IMR-90 (cell line): ENCODE results near the gene BPIFB1. TPM values are rescaled to one million over a fixed set of nuclear protein-coding genes. Genes with fewer than 3 reads are reported as not detected.

ENCODE experiments used
- ATAC-seq: fragments of 200-7000 bp; cut with Tn5 transposase; 2 replicates; pipeline ENCODE4 v1.9.1; 2020; ENCODE audit warnings: low read depth, mild to moderate bottlenecking, moderate library complexity
- BruUV-seq: library from RNA; stranded (reverse); fragments of 400-500 nt; replicated peaks from 2 replicates; lab custom pipeline; 2021; lab: Mats Ljungman, UMichigan
- CTCF ChIA-PET: fragments of 300-600 bp; formaldehyde crosslinking; extraction: SDS; loops from one replicate; lab custom pipeline; 2021; ENCODE audit warnings: antibody characterized with exemption; lab: Yijun Ruan, JAX
- POLR2A ChIA-PET: fragments of 300-600 bp; sonication (Branson Sonifier 250); formaldehyde crosslinking; loops from one replicate; lab custom pipeline; 2022; ENCODE audit warnings: antibody characterized with exemption; ENCODE audit not compliant: unreplicated experiment; lab: Charles Lee
- DNase-seq: peaks from one replicate; pipeline ENCODE4 v3.0.0; 2013
- H2AFZ ChIP-seq: replicated peaks from 2 replicates; pipeline ENCODE3; 2013; ENCODE audit warnings: low read length, mild to moderate bottlenecking; ENCODE audit not compliant: poor library complexity
- H2AK5ac ChIP-seq: 2 replicates; pipeline ENCODE4 v1.6.1; 2013; ENCODE audit warnings: low read depth, low read length, inconsistent platforms
- H2AK9ac ChIP-seq: replicated peaks from 2 replicates; pipeline ENCODE3; 2013; ENCODE audit warnings: mild to moderate bottlenecking, low read depth, low read length, moderate library complexity; ENCODE audit not compliant: poor library complexity
- H2BK120ac ChIP-seq: 2 replicates; pipeline ENCODE4 v1.6.1; 2013; ENCODE audit warnings: low read depth, low read length, inconsistent platforms
- H2BK15ac ChIP-seq: 3 replicates; pipeline ENCODE4 v1.6.1; 2013; ENCODE audit warnings: low read depth, low read length, inconsistent platforms
- H2BK20ac ChIP-seq: 2 replicates; pipeline ENCODE4 v1.6.1; 2013; ENCODE audit warnings: low read depth, mild to moderate bottlenecking, inconsistent platforms, low read length, moderate library complexity
- H2BK5ac ChIP-seq: 2 replicates; pipeline ENCODE4 v1.6.1; 2013; ENCODE audit warnings: mild to moderate bottlenecking, low read depth, low read length, inconsistent platforms; ENCODE audit not compliant: poor library complexity, severe bottlenecking
- H3K14ac ChIP-seq: replicated peaks from 2 replicates; pipeline ENCODE4 v1.6.1; 2013; ENCODE audit warnings: low read depth, low read length, inconsistent platforms
- H3K18ac ChIP-seq: 2 replicates; pipeline ENCODE4 v1.6.1; 2013; ENCODE audit warnings: low read depth, low read length, control low read depth
- H3K23ac ChIP-seq: 2 replicates; pipeline ENCODE4 v1.6.1; 2013; ENCODE audit warnings: low read depth, low read length, inconsistent platforms
- H3K27ac ChIP-seq: 2 replicates; pipeline ENCODE4 v1.5.1; 2013; ENCODE audit warnings: mild to moderate bottlenecking, control low read depth, low read length; ENCODE audit not compliant: insufficient read depth
- H3K27me3 ChIP-seq: 2 replicates; pipeline ENCODE4 v1.6.1; 2013; ENCODE audit warnings: low read length; ENCODE audit not compliant: control insufficient read depth, insufficient read depth
- H3K36me3 ChIP-seq: 2 replicates; pipeline ENCODE4 v1.6.1; 2013; ENCODE audit warnings: low read length, mixed read lengths; ENCODE audit not compliant: control insufficient read depth, insufficient read depth
- H3K4ac ChIP-seq: 2 replicates; pipeline ENCODE4 v1.6.1; 2013; ENCODE audit warnings: low read depth, low read length, inconsistent platforms
- H3K4me1 ChIP-seq: 2 replicates; pipeline ENCODE4 v1.6.1; 2013; ENCODE audit warnings: low read length, mixed read lengths; ENCODE audit not compliant: control insufficient read depth, insufficient read depth
- H3K4me2 ChIP-seq: 2 replicates; pipeline ENCODE4 v1.6.1; 2013; ENCODE audit warnings: low read depth, mild to moderate bottlenecking, control low read depth, low read length, moderate library complexity
- H3K4me3 ChIP-seq: 2 replicates; pipeline ENCODE4 v1.5.1; 2013; ENCODE audit warnings: low read depth, mild to moderate bottlenecking, control low read depth, low read length, moderate library complexity; ENCODE audit not compliant: insufficient read depth
- H3K56ac ChIP-seq: 2 replicates; pipeline ENCODE4 v1.6.1; 2013; ENCODE audit warnings: low read length, inconsistent platforms; ENCODE audit not compliant: insufficient read depth; ENCODE audit errors: extremely low read depth
- H3K79me1 ChIP-seq, 2 experiments: 2 replicates each; pipeline ENCODE4 v1.6.1; 2013; ENCODE audit warnings: low read length in 2 of 2, inconsistent platforms in 1 of 2, low read depth in 1 of 2
- H3K9ac ChIP-seq: 2 replicates; pipeline ENCODE4 v1.6.1; 2013; ENCODE audit warnings: low read depth, low read length, control low read depth
- H3K9me1 ChIP-seq: 2 replicates; pipeline ENCODE4 v1.6.1; 2013; ENCODE audit warnings: low read length, inconsistent platforms; ENCODE audit not compliant: insufficient read depth
- H3K9me3 ChIP-seq: 2 replicates; pipeline ENCODE4 v1.6.1; 2013; ENCODE audit warnings: low read length; ENCODE audit not compliant: control insufficient read depth, insufficient read depth
- H4K20me1 ChIP-seq: 2 replicates; pipeline ENCODE4 v1.6.1; 2013; ENCODE audit warnings: low read length, inconsistent platforms; ENCODE audit not compliant: insufficient read depth
- H4K5ac ChIP-seq: 2 replicates; pipeline ENCODE4 v1.6.1; 2013; ENCODE audit warnings: mild to moderate bottlenecking, low read depth, low read length, control low read depth
- H4K8ac ChIP-seq, 2 experiments: 2 replicates each; pipeline ENCODE4 v1.6.1; 2013; ENCODE audit warnings: low read depth in 2 of 2, low read length in 2 of 2, control low read depth in 1 of 2, inconsistent platforms in 1 of 2
- H4K91ac ChIP-seq: 2 replicates; pipeline ENCODE4 v1.6.1; 2013; ENCODE audit warnings: low read depth, low read length, inconsistent platforms; ENCODE audit not compliant: insufficient read depth
- BHLHE40 ChIP-seq: fragments of 150-350 bp; IDR thresholded peaks from 2 replicates; pipeline ENCODE4 v1.6.1; 2016; ENCODE audit warnings: mild to moderate bottlenecking, low read depth, low read length
- CEBPB ChIP-seq: IDR thresholded peaks from 2 replicates; pipeline ENCODE4 v1.6.1; 2012; ENCODE audit warnings: low read depth, low read length, improper control_type of control experiment
- CHD1 ChIP-seq: IDR thresholded peaks from 2 replicates; pipeline ENCODE4 v1.6.1; 2012; ENCODE audit warnings: low read depth, low read length, improper control_type of control experiment
- MXI1 ChIP-seq: IDR thresholded peaks from 2 replicates; pipeline ENCODE4 v1.6.1; 2012; ENCODE audit warnings: low read depth, mild to moderate bottlenecking, low read length, moderate library complexity, borderline replicate concordance
- NFE2L2 ChIP-seq: fragments of 150-350 bp; IDR thresholded peaks from 2 replicates; pipeline ENCODE4 v1.6.1; 2016; ENCODE audit warnings: low read depth, mild to moderate bottlenecking, low read length
- POLR2A ChIP-seq: IDR thresholded peaks from 2 replicates; pipeline ENCODE4 v1.6.1; 2012; ENCODE audit warnings: mild to moderate bottlenecking, low read depth, low read length
- RFX5 ChIP-seq: IDR thresholded peaks from 2 replicates; pipeline ENCODE4 v1.8.0; 2012; ENCODE audit warnings: low read depth, mild to moderate bottlenecking, low read length, moderate library complexity
- WGBS, 2 experiments: methylation state at CpG; one replicate each; pipeline versions ENCODE4 v1.1.5 to v1.1.7; 2013; ENCODE audit warnings: missing lambda C conversion rate in 2 of 2; ENCODE audit not compliant: insufficient read length in 1 of 2; ENCODE audit errors: extremely low coverage in 2 of 2; 5-methylcytosine and 5-hydroxymethylcytosine counted together
- dilution Hi-C: fragments of 300-500 bp; cut with HindIII; formaldehyde crosslinking; loops from one replicate; pipeline ENCODE4 v1.14.3; 2018; ENCODE audit warnings: low sequenced_read_pairs; ENCODE audit not compliant: unreplicated experiment
- in situ Hi-C: fragments of 300-500 bp; cut with MboI; formaldehyde crosslinking; loops from 3 replicates; pipeline ENCODE4 v1.14.3; 2019; ENCODE audit warnings: low sequenced_read_pairs, inconsistent platforms, mixed read lengths
- intact Hi-C: fragments of 100-400 bp; cut with micrococcal nuclease; formaldehyde crosslinking; loops from 2 replicates; pipeline ENCODE4 v1.10.0; 2022
- polyA plus RNA-seq, 3 experiments: library from polyadenylated mRNA; depleted of rRNA; stranded (reverse); fragments of >200 nt; gene quantifications; 2 replicates each; pipeline ENCODE4 v1.2.3, GENCODE V29; 2012; ENCODE audit warnings: low replicate concordance in 1 of 3
- total RNA-seq: library from RNA; depleted of rRNA; stranded (reverse); fragments of >200 nt; gene quantifications from 2 replicates; pipeline ENCODE4 v1.2.3, GENCODE V29; 2012
- TF ChIP-seq, protein P1 (sequence below): conservative IDR thresholded peaks from 2 replicates; pipeline ENCODE4 v1.5.1; 2012; ENCODE audit warnings: mild to moderate bottlenecking, low read depth, low read length, improper control_type of control experiment
- TF ChIP-seq, protein P2 (sequence below): fragments of 150-350 bp; IDR thresholded peaks from 2 replicates; pipeline ENCODE4 v1.6.1; 2017; ENCODE audit warnings: mild to moderate bottlenecking, antibody characterized with exemption, low read length, low read depth

Gene BPIFB1
- total and polyA plus RNA-seq, 2 of the 4 experiments (the other 2 are of a cell fraction): not detected

DNA sequence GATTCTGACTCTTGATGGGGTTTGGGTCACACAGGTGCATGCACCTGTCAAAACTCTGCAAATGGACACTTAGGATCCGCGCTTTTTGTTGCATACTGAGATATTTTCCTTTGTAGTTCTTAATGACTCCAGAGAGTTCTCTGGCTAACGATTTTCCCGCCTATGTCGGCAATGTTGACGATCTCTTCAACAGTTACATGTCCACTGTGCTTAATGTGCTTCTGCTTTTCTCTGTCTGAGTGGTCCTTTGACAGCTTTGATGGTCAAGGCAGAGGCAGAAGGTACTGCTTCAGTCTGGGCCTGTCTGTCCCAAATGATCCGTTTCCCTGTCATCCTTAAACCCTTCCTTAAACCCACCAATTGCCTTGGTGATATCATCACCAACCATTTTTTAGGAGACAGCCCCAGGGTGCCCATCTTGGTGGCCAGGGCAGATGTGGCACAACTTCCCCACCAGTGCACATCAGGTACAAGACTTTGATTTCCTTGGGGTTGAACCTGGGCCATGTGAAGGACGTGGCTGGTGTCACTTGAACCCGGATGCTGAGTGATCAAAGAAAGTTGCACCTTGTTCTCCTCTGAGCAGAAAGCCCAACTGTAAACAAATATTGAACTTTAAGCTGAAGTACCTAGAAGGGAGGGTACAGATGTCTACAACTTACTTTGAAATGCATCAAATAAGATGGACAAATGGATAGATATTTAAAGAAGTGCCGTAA, 10.7 kb upstream of the BPIFB1 start:
- H4K8ac ChIP-seq: no peak overlapping the region
- no peak overlapping the region for H2BK120ac ChIP-seq
- H3K27me3 ChIP-seq: peaks cover 18% of the 10 kb centered on the region
- H3K23ac ChIP-seq: no peak overlapping the region
- H3K18ac ChIP-seq: no peak overlapping the region
- no peak overlapping the region for H2BK5ac ChIP-seq
- DNase-seq (no peak), ATAC-seq (no peak)
- in situ Hi-C loops: no loop called here
- H2BK20ac ChIP-seq: no peak overlapping the region
- no peak overlapping the region for H3K27ac ChIP-seq
- no peak overlapping the region for H3K9ac ChIP-seq
- no peak overlapping the region for H2BK15ac ChIP-seq
- dilution Hi-C loops: no loop called here
- H3K36me3 ChIP-seq: no peaks in the 10 kb centered on the region
- H3K14ac ChIP-seq: no peak overlapping the region
- CTCF ChIA-PET: no interaction called here
- no peaks in the 10 kb centered on the region for H3K4me1 ChIP-seq
- H4K91ac ChIP-seq: no peak overlapping the region
- H3K4me3 ChIP-seq: no peak overlapping the region
- no peak overlapping the region for H2AK5ac ChIP-seq
- H4K20me1 ChIP-seq: no peaks in the 10 kb centered on the region
- no peak overlapping the region for H2AFZ ChIP-seq
- POLR2A ChIA-PET: interaction anchor here (0.5 kb wide), 1 partner anchor 172 kb away, joined by 14 read pairs; no protein-coding TSS in a partner anchor
- BruUV-seq: no TSS peak
- H3K4me2 ChIP-seq: no peak overlapping the region
- H3K9me1 ChIP-seq: no peaks in the 10 kb centered on the region
- H3K56ac ChIP-seq: no peak overlapping the region
- 77% methylated on average over 7 of the region's 10 CpGs; no CpG with 5 or more reads in 1 of the 2 experiments for WGBS, 2 experiments
- H4K5ac ChIP-seq: no peak overlapping the region
- TF ChIP-seq BHLHE40 (no peak), RFX5 (no peak), CHD1 (no peak), CEBPB (no peak), POLR2A (no peak), MXI1 (no peak), NFE2L2 (no peak)
- TF ChIP-seq, protein P1, sequence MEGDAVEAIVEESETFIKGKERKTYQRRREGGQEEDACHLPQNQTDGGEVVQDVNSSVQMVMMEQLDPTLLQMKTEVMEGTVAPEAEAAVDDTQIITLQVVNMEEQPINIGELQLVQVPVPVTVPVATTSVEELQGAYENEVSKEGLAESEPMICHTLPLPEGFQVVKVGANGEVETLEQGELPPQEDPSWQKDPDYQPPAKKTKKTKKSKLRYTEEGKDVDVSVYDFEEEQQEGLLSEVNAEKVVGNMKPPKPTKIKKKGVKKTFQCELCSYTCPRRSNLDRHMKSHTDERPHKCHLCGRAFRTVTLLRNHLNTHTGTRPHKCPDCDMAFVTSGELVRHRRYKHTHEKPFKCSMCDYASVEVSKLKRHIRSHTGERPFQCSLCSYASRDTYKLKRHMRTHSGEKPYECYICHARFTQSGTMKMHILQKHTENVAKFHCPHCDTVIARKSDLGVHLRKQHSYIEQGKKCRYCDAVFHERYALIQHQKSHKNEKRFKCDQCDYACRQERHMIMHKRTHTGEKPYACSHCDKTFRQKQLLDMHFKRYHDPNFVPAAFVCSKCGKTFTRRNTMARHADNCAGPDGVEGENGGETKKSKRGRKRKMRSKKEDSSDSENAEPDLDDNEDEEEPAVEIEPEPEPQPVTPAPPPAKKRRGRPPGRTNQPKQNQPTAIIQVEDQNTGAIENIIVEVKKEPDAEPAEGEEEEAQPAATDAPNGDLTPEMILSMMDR: no peak
- TF ChIP-seq, protein P2, sequence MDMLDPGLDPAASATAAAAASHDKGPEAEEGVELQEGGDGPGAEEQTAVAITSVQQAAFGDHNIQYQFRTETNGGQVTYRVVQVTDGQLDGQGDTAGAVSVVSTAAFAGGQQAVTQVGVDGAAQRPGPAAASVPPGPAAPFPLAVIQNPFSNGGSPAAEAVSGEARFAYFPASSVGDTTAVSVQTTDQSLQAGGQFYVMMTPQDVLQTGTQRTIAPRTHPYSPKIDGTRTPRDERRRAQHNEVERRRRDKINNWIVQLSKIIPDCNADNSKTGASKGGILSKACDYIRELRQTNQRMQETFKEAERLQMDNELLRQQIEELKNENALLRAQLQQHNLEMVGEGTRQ: no peak
- H3K4ac ChIP-seq: no peak overlapping the region
- no peak overlapping the region for H2AK9ac ChIP-seq
- intact Hi-C loops: no loop called here
- H3K79me1 ChIP-seq: no peaks in the 10 kb centered on the region
- H3K9me3 ChIP-seq: no peaks in the 10 kb centered on the region
